CMK (cell line): Measurements from ENCODE around the gene CD163L1.
"Not testable (repeated sequence)": the region's sequence is repeated elsewhere in the genome, so short reads cannot be mapped to it uniquely, and the experiment has no call there.

ENCODE experiments used
- DNase-seq: peaks from one replicate; pipeline ENCODE4 v3.0.0-alpha.2; 2010; ENCODE audit warnings: low read depth

CD163L1 gene

DNA sequence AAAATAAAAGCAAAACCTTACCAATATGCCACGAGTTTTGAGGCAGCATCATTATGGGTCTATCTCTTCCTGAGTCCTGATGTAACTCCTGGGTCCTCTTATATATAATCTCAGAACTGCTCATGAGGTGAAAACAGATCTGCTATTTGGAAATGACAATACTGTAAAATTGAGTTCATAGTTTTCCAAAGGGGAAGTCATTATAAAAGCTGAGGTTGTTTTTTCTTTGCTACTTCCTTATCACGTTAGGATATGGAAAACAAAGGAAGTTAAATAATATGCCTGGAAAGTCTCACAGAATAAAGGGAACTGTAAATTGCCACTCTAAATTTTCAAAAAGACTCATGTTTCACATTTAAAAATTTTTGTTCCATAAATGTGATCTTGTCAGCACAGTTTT lies at the start of gene CD163L1:
Gene CD163L1 (minus strand): TSS at position 78 of the 400 bp plus-strand sequence. CDS start 26 bp downstream, at position 52.
- no peak for DNase-seq

DNA sequence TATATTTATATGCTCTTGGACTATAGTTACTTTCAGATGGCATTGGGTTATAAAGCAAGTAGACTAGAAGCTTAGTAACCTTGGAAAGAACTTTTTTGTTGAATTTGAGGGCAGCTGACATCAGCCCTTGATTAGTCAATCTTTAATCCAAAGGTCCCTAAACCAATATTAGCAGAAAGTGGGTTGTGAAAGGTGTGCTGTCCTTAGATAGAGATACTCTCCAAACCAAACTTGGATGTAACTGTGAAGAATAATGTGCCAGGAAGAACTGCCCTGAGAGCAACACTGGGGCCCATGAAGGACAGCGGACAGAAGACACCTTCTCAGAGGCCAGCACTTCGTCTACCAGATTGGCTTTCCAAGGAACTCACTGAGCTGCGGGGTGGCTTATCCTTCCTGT lies 49.1 kb upstream of the CD163L1 start:
- DNase-seq = no peak

DNA sequence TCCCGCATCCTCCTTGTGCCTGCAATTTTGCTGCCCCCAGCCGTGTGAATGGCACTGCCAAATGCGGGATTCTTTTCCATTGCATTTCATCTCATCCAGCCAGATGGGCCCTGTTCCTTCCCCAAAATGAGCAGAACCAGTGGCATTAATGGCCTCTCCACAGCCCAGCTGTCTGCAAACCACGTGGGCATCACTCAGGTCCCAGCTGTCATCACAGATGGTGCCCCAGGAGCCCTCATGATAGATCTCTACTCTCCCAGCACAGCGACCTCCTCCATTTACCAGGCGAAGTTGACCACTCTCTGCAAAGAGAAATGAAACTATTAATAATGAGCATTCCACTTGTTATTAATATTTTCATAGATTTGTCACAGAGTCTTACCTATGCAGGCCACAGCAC lies 42.6 kb upstream of the CD163L1 start:
- DNase-seq = no peak

DNA sequence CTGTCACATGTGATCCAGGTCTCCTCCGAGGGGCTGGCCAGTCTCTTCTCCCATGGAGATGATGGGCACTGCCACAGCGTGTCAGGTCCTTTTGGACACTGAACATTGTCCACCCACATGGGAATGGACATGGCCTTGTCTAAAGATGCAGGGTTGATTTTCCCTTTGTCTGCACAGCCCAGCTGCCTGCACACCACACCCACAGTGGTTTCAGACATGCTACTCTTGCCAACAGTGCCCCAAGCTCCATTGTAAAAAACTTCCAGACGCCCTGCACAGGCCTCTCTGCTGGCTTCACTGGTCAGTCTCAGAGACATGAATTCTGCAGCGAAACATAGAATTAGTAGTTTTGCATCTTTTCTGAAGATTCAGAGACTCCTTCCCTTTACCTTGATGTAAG lies 41.1 kb upstream of the CD163L1 start:
- DNase-seq = no peak

DNA sequence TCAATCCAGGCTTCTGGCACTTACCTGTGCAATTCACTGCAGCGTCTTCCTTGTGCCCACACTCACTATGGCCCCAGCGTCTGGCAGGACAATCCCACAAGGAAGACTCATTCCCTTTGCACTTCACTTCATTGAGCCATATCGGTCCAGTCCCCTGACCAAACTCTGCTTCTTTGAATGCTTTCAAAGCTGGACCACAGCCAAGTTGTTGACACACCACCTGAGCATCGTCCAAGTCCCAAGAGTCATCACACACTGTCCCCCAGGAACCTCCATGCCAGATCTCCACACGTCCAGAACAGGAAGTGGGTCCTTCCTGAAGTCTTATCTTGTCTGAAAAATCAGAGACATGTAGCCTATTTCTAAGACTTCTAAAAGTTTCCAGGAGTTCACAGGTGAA lies 39.4 kb upstream of the CD163L1 start:
- DNase-seq = no peak

DNA sequence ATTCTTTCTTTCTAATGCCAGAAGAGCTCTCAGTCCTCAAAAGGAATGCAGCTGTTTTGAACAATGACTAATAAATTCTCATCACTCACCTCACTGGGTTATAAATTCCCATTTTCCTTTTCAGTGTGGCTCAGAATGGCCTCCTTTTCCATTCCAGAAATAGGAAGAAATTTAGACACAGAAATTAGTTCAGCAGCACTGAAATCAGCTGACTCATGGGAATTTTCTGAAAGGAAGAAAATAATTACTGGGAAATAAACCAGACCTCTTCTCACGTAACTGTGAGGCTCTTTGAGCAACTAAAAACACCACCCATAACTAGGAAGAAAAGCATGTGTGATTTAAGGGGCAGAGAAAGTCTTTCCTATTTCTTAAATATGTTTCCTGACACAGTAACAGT lies 35.8 kb upstream of the CD163L1 start:
- DNase-seq = no peak

DNA sequence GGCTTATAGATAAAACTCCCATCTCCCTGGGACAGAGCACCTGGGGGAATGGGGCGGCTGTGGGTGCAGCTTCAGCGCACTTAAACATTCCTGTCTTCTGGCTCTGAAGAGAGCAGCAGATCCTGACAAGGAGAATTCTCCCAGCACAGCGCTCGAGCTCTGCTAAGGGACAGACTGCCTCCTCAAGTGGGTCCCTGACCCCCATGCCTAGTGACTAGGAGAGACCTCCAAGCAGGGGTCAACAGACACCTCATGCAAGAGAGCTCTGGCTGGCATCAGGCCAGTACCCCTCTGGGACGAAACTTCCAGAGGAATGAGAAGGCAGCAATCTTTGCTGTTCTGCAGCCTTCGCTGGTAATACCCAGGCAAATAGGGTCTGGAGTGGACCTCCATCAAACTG lies 28.1 kb upstream of the CD163L1 start:
- DNase-seq = no peak

DNA sequence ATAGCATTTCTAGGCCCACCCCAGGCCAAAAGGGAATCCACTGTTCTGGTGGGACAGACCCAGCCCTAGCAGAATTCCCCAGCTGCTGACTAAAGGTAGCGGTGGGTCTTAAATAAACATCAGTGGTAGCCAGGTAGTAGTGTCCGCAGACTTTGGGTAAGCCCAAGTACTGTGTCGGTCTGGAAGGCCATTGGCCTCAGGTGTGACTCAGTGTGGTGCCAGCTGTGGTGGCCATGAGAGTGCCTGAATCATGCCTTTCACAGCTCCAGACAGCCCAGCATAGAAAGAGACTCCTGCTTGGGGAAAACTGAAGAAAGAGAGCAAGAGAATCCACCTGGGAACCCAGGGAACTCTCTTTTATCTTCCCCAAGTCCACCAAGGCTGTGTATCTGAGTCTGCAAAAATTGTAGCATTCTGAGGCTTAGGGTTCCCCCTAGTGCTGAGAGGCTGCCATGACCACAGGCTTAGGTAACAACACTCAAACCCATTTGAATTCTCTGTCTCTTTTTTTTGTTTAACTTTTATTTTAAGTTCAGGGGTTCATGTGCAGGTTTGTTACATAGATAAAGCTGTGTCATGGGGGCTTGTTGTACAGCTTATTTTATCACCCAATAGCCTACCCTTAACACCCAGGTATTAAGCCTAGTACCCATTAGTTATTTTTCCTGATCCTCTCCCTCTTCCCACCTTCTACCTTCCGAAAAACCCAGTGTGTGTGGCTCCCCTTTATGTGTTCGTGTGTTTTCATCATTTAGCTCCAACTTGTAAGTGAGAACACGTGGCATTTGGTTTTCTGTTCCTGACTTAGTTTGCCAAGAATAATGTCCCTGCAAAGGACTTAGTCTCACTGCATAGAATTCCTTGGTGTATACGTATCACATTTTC lies 16.7 kb upstream of the CD163L1 start:
- DNase-seq = no peak

DNA sequence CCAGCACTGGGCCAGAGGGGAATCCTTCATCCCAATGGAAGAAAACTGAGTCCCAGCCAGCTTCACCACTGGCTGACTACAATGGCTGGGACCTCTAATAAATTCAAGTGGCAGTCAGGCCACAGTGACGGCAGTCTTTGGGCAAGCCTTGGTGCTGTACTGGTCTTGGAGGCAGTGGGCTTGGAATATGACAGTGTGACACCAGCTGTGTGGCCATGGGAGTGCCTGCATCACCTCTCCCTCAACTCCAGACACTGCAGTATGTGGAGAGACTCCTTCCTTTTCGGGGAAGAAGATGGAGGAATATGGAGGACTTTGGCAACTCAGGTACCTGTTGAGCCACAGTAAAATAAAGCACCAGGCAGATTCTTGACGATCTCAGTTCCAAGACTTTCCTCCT lies 16.0 kb upstream of the CD163L1 start:
- DNase-seq = no peak

DNA sequence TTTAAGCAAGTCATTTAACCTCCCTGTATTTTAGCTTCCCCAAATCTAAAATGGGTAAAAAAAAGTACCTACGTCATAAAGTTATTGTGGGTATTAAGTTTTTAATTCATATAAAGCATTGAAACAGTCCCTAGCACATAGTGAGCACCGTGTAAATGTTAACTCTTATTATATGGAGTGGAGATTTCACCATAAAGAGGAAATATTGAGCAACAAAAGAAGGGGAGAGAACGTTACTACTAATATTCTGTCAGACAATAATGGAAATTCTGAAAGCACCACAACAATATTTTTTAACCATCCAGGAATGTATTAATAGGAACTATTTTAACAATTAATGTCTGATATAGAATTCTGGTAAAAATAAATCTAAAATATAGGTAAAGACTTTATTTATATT lies 7.8 kb upstream of the CD163L1 start:
- DNase-seq = no peak

DNA sequence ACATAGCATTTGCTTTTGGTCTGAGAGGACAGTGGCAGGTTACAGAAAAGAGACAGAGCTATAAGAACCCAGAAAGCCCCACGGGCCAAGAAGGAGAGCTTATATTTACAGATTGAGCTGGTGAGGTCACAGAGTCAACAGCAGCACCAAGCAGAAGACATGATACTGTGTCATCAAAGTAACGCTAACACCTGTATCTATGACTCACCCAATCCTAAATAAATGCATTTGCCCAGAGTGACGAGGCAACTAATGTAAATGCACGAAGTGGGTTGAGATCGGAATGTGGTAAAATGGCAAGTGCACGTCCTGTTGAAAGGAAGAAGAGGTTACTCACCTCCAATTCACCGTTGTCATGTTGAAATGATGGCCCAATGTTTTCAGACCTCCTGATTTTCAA lies 6.7 kb upstream of the CD163L1 start:
- no peak for DNase-seq

DNA sequence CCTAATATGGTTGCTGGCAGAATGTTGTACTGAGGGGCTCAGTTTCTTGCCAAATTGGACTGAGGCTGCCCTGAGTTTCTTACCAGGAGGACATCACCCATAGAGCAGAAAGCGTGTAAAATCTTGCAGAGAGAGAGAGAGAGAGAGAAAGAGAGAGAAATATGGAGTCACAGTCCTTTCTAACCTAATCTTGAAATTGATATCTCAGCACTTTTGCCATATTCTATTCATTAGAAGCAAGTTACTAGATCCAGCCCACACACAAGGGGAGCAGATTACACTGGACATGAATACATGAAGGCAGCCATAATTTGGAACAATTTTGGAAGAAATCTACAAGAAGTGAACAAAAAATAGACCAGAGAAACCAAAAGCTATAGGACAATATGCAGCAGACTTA lies 4.1 kb upstream of the CD163L1 start:
- no peak for DNase-seq

DNA sequence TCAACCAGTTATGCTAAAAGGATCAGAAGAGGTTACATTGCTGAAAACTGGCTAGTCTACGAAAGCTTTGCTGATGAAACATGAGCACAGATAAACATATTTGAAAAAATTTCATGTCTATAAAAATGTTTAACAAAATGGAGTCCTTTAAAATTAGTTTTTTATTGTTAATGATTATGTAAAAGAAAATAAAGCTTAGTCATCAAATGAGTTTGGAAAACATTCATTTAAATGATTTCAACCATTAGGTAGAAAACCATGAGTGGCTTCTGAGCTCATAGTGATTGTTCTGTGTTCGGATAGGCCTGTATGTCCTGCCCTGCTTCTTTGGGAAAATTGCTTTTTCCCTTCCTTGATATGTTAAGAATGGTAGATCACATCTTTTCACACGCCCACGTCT lies 584 bp upstream of the CD163L1 start:
- DNase-seq = no peak

DNA sequence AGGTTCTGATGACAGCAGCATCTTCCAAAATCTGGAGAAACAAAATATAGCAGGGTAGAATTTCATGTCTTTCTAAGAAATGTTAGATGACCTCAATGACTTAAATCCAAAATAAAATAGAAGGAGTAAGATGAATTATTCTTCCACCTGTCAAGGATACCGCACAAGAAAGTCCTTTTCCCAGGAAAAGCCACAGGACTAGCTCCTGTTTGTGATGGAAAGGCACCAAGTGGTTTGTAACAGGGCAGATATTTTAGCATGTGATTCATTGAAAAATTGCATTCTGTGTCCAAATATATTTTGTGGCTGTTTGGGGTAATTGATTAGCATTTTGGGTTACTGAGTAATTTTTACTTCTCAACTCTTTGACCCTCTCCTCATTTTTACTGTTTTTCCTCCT lies 2.7 kb downstream of the CD163L1 start:
- no peak for DNase-seq

DNA sequence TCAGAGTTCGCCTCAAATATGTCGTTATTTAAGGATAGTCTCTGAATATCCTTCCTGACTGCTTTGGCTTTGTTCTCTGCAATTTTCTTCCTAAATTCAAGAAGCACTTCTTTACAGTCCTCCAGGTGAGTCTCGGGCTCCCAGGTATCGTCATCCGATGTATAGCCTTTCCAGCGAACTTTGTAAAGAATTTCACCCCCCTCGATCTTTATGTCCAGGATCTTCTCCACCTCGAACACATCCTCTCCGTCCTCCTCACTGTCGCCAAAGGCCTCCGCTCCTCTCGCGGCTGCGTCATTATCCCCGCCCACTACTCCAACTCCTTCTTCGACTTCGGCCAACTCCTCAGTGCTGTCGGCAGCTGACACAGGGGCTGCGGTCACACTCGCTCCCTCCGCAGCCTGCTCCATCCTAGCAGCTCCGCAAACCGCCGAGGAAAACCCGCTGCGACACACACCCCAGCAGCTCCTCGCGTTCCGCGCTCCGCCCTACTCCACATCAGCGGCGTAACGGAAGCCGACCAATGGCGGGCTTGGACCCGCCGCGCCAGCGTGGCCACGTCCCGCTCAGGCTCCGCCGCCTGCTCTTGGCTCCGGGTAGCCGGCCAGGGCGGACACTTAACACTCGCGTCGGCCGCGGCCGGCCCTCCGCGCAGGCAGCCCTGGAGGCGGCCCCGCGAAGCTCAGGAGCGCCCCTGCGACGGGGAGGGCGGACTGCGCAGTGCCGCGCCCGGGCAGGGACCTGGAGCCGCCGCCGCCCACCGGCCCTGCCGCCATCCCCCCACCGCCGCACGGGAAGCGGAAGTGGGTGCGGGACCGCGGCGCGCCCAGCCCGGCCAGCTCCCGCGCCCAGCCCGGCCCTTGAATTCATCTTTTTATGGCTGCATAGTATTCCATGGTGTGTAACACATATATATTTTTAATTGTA lies 4.1 kb downstream of the CD163L1 start:
- DNase-seq = no peak

DNA sequence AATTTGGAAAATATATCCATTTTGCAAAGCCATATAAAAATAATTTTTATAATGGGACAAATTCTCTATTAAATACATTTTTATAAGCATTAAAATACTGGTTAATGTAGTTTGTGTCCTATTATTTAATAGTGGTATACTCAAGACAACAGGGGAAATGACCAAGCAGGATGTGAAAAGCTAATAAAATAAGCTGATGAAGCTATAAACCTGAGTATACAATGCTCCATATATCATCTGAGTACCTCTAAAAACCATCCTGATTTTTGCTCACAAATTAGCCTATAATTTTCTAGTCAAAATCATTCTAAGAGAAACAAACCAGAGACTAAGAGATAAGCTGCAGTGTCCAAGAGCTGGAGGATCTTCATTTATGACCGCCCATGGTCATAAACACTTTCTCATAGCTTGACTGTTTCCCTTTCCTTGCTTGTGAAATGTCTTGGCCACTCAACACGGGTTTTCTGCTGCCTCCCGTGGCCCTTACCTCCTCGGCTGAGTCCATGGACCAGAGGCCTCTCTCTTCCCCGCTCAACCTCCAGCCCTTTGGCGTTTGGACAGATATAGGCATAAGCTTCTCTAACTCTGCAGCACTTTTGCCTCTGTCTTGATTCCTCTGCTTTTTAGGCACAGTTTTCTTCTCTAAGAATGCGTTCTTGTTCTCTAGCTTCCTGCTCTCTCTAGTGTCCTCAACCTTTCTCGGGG lies 5.5 kb downstream of the CD163L1 start:
- not testable (repeated sequence) for DNase-seq

DNA sequence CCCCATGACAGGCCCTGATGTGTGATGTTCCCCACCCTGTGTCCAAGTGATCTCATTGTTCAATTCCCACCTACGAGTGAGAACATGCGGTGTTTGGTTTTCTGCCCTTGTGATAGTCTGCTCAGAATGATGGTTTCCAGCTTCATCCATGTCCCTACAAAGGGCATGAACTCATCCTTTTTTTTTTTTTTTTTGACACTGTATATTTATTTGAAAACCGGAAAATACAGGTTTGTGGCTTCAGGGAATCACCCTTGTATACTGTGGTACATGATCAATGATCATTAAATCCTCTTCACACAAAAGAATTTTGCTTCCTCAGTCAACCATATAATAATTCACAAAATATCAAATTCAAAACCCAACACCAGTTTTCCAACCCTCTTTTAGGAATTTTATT lies 6.5 kb downstream of the CD163L1 start:
- not testable (repeated sequence) for DNase-seq

DNA sequence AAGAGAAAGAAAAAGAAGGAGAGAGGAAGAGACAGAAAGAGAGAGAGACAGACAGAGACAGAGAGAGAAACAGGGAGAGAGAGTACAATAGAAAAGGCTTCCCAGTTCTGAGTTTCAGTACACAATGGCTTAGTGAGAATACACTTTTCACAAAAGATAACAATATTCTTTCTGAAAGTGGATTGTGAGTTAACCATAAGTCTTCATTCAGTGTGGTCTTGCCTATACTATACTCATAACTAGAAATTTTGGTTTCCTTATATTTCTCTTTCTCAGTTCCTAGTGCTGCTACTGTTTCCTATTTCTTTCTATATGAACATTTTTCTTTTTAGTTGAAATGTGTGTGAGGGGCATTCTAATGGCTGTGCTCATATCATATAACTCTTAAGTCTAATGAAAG lies 9.3 kb downstream of the CD163L1 start:
- no peak for DNase-seq

DNA sequence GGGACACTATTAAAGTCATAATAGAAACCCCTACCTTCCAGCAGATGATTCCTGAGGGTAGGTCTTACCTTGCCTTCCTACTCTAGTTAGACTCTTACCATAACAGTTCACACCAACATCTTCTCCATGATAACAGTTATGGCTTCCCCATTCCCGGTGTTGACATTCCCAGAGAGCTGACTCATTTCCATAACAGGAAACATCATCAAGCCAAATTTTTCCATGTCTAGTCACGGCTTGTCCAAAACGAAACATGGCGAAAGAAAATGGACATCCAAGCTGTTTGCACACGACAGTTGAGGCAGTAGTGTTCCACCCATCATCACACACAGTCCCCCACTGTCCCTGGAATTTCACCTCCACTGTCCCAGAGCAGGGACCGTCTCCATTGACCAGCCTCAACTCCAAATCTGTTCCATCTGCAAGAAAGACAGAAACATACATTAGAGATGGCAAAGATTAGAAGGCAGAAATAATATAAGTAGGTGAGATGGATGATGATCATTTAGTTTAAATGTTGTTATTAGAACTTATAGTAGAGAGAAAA lies 10.6 kb downstream of the CD163L1 start:
- DNase-seq = no peak

DNA sequence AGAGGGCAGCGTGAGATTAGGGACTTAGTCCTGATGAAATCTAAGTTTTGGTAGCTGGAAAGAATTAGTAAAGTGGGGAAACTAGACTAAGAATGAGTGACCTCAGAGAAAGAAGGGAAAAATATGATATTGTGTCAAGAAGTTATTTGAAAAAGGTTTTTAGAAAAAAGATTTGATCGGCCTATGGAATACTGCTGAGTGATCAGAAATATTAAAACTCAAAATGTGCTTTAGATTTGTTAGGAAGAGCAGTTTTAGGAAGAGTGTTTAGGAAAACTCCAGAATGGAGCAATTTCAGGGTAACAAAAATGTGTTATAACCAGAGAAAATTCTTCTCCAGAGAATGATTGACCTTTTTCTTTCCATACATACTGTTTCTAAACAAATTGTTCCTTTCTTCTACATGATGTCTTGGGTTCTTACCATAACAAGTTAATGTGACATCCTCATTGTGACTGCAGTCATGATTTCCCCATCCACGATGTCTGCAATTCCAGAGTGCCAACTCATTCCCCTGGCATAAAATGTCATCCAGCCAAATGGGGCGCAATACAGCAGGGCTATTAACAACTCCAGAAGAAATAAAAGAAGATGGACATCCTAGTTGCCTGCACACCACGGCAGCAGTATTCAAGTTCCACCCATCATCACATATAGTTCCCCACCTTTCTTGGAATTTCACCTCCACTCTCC lies 11.8 kb downstream of the CD163L1 start:
- DNase-seq = no peak

DNA sequence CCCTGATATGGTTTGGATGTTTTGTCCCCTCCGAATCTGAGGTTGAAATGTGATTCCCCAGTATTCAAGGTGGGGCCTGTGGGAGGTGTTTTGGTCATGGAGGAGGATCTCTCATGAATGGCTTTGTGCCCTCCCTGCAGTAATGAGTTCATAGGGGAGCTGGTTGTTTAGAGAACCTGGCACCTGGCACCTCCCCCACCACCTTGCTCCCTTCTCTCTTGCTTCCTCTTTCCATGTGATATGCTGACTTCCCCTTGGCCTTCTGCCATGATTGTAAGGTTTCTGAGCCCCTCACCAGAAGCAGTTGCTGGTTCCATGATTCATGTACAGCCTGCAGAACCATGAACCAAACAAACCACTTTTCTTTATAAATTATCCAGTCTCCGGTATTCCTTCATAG lies 32.6 kb downstream of the CD163L1 start:
- no peak for DNase-seq

DNA sequence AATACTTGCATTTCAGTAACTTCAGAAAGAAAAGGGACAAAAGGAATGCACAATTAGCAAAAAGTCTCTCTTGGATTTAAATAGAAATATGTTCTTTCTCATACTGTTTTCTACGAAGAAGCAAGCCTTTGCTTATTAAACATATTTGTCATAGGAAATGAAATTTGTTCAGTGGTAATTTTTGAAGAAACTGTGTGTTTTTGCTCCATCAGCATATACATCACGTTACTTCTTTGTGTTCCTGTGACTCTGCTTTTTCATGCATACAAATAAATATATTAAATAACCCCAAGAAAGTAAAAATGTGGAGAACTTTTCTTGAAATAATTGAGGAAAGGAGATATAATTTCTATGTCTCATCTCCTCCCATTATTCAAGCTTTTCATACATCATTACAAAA lies 39.7 kb downstream of the CD163L1 start:
- DNase-seq = no peak
